Endodermal cell (in vitro differentiated cells): ENCODE data around the gene SLIT3. TPM values are rescaled to one million over a fixed set of nuclear protein-coding genes. Genes with fewer than 3 reads are reported as not detected.

Source experiments
- DNase-seq: peaks from one replicate; pipeline ENCODE4 v3.0.0-alpha.2; 2017
- H3K27ac ChIP-seq: 2 replicates; pipeline ENCODE4 v1.5.1; 2013; ENCODE audit warnings: mild to moderate bottlenecking, low read depth, low read length, moderate library complexity
- H3K27me3 ChIP-seq: 2 replicates; pipeline ENCODE4 v1.6.1; 2013; ENCODE audit warnings: mild to moderate bottlenecking, low read length, moderate library complexity; ENCODE audit not compliant: insufficient read depth, control insufficient read depth, poor library complexity, severe bottlenecking
- H3K36me3 ChIP-seq: 2 replicates; pipeline ENCODE4 v1.7.0; 2013; ENCODE audit warnings: mild to moderate bottlenecking, low read length, moderate library complexity; ENCODE audit not compliant: control insufficient read depth, insufficient read depth
- H3K4me1 ChIP-seq: one replicate; pipeline ENCODE4 v1.7.0; 2013; ENCODE audit warnings: low read length; ENCODE audit not compliant: control insufficient read depth, insufficient read depth
- H3K4me3 ChIP-seq: 2 replicates; pipeline ENCODE4 v1.5.1; 2013; ENCODE audit warnings: mild to moderate bottlenecking, low read length, moderate library complexity
- H3K9ac ChIP-seq: 2 replicates; pipeline ENCODE4 v1.6.1; 2013; ENCODE audit warnings: mild to moderate bottlenecking, low read length, moderate library complexity; ENCODE audit not compliant: poor library complexity, severe bottlenecking; ENCODE audit errors: extremely low read depth
- H3K9me3 ChIP-seq: 2 replicates; pipeline ENCODE4 v1.6.1; 2013; ENCODE audit warnings: mild to moderate bottlenecking, low read length, moderate library complexity; ENCODE audit not compliant: control insufficient read depth
- H3K27ac Mint-ChIP-seq: 2 replicates; pipeline ENCODE4 v1.8.0; 2020; ENCODE audit warnings: mixed read lengths
- H3K27me3 Mint-ChIP-seq: 2 replicates; pipeline ENCODE4 v1.8.0; 2021; ENCODE audit warnings: mild to moderate bottlenecking, mixed read lengths; ENCODE audit not compliant: insufficient read depth
- H3K36me3 Mint-ChIP-seq: 2 replicates; pipeline ENCODE4 v1.8.0; 2020; ENCODE audit warnings: low read depth, mixed read lengths
- H3K4me1 Mint-ChIP-seq: 2 replicates; pipeline ENCODE4 v1.8.0; 2020; ENCODE audit warnings: mixed read lengths
- H3K4me3 Mint-ChIP-seq: 2 replicates; pipeline ENCODE4 v1.8.0; 2020; ENCODE audit warnings: mild to moderate bottlenecking, moderate library complexity, mixed read lengths
- H3K9me3 Mint-ChIP-seq: 2 replicates; pipeline ENCODE4 v1.8.0; 2020; ENCODE audit warnings: mild to moderate bottlenecking, mixed read lengths
- CTCF ChIP-seq: fragments of 200-600 bp; sonication (generic); conservative IDR thresholded peaks from 2 replicates; pipeline ENCODE4 v1.5.0; 2021; ENCODE audit warnings: antibody characterized with exemption, mild to moderate bottlenecking
- WGBS, 2 experiments: methylation state at CpG; one replicate each; pipeline versions ENCODE4 v1.1.5 to v1.1.7; 2013; ENCODE audit warnings: missing lambda C conversion rate in 2 of 2, mixed read lengths in 1 of 2; ENCODE audit not compliant: insufficient coverage in 1 of 2, insufficient read length in 1 of 2; 5-methylcytosine and 5-hydroxymethylcytosine counted together
- total RNA-seq, 2 donors: library from RNA; stranded (reverse); fragmentation: NEBNext Ultra II Directional in 1 of 2; extraction: Animal tissue kit (Norgen Biotek cat#: 25700) in 1 of 2; gene quantifications; 2 replicates in 1 of 2; 3 replicates in 1 of 2; pipeline ENCODE4 v1.2.1, GENCODE V29; 2021

Gene SLIT3
- total RNA-seq, 2 donors from 2014 or later, result 2.5 to 3.4 TPM

GRCh38 chr5:169339869-169340268 is 38.9 kb upstream of the SLIT3 start:
- no peaks in the 10 kb centered on the region for H3K36me3 Mint-ChIP-seq
- H3K4me1 ChIP-seq, result peaks cover 4% of the 10 kb centered on the region
- H3K36me3 ChIP-seq, result no peaks in the 10 kb centered on the region
- peaks cover 3% of the 10 kb centered on the region for H3K27me3 Mint-ChIP-seq
- no peak overlapping the region for H3K4me3 ChIP-seq
- H3K4me3 Mint-ChIP-seq, result no peak overlapping the region
- peaks cover 16% of the 10 kb centered on the region for H3K27me3 ChIP-seq
- no peaks in the 10 kb centered on the region for H3K9me3 Mint-ChIP-seq
- WGBS, 2 experiments, result 88 to 93% methylated on average over 1 to 2 of the region's 2 CpGs
- no peak overlapping the region for H3K27ac Mint-ChIP-seq
- peaks cover 3% of the 10 kb centered on the region for H3K4me1 Mint-ChIP-seq
- no peak overlapping the region for H3K9ac ChIP-seq
- no peak overlapping the region for H3K27ac ChIP-seq
- no peaks in the 10 kb centered on the region for H3K9me3 ChIP-seq
- DNase-seq, result no peak
- TF ChIP-seq CTCF, result no peak

GRCh38 chr5:169336242-169336641 is 35.3 kb upstream of the SLIT3 start:
- H3K4me3 Mint-ChIP-seq, result no peak overlapping the region
- no peaks in the 10 kb centered on the region for H3K4me1 Mint-ChIP-seq
- Histone ChIP-seq H3K9me3 (no peaks in the 10 kb centered on the region), H3K27ac (no peak overlapping the region), H3K27me3 (peaks cover 18% of the 10 kb centered on the region), H3K4me3 (no peak overlapping the region), H3K4me1 (no peaks in the 10 kb centered on the region), H3K9ac (no peak overlapping the region), H3K36me3 (no peaks in the 10 kb centered on the region)
- no peak for DNase-seq
- no peaks in the 10 kb centered on the region for H3K36me3 Mint-ChIP-seq
- H3K27ac Mint-ChIP-seq, result no peak overlapping the region
- no peaks in the 10 kb centered on the region for H3K9me3 Mint-ChIP-seq
- no peaks in the 10 kb centered on the region for H3K27me3 Mint-ChIP-seq
- 85 to 90% methylated on average over 2 of the region's 2 CpGs for WGBS, 2 experiments
- TF ChIP-seq CTCF, result no peak

- no peak overlapping the region for H3K27ac ChIP-seq
- H3K9me3 ChIP-seq, result no peaks in the 10 kb centered on the region
- H3K9ac ChIP-seq, result no peak overlapping the region
- H3K36me3 Mint-ChIP-seq, result no peaks in the 10 kb centered on the region
- no peaks in the 10 kb centered on the region for H3K9me3 Mint-ChIP-seq
- H3K4me1 Mint-ChIP-seq, result no peaks in the 10 kb centered on the region
- H3K27me3 Mint-ChIP-seq, result no peaks in the 10 kb centered on the region
- WGBS, 2 experiments, result 91 to 100% methylated on average over 2 of the region's 2 CpGs
- H3K27me3 ChIP-seq, result peaks cover 18% of the 10 kb centered on the region
- H3K4me3 ChIP-seq, result no peak overlapping the region
- no peak overlapping the region for H3K4me3 Mint-ChIP-seq
- no peak for DNase-seq
- no peak overlapping the region for H3K27ac Mint-ChIP-seq
- H3K36me3 ChIP-seq, result no peaks in the 10 kb centered on the region
- TF ChIP-seq CTCF, result no peak
- H3K4me1 ChIP-seq, result no peaks in the 10 kb centered on the region
Observed at GRCh38 chr5:169335806-169336205, 34.9 kb upstream of the SLIT3 start.
